GM15510 (cell line): Measurements from ENCODE around the gene SCN2A.

Experiments
- POLR2A ChIP-seq: IDR thresholded peaks from 3 replicates; pipeline ENCODE4 v1.6.1; 2011; ENCODE audit warnings: borderline replicate concordance; ENCODE audit not compliant: insufficient read length; ENCODE audit errors: extremely low read depth

The SCN2A gene

DNA sequence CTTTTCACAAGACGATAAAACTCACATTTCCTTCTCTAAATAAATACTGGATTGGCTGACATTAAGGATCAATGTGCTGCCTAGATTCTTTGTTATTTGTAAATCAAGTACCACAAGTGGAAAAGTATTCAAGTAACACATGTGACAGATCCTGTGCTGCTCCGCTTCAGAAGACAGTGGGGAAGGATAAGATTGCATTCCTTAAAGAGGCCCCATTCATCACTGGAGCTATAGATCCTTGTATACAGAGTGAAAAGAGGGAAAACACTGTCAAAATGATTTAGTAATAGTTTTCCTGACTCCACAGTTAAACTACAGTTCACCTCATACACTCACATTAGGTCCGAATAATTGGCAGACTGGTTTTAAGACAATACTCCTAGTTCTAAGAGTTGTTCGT is 122.3 kb downstream of the SCN2A start:
- no peak for TF ChIP-seq POLR2A

GRCh38 chr2:165369131-165369897 is 130.1 kb downstream of the SCN2A start:
- no peak for TF ChIP-seq POLR2A

- no peak for TF ChIP-seq POLR2A
Observed at GRCh38 chr2:165369898-165370296, 130.7 kb downstream of the SCN2A start.

DNA sequence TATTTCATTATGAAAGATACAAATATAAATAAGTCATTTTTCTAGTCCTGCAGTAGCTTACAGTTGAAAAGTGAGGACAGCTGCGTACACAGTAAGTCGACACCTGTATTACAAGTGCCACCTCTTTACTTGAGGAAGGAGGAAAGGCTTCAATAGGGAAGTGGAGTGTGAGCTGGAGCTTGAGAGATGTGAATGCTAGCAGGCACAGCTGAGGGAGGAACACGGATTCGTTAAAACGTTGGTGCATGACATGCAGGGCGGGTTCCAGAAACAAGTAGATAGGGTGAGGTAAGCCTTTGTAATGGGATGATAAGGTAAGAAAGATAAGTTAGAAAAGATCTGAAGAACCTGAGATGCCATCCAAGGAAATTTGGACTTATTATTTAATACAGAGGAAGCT is 132.1 kb downstream of the SCN2A start:
- no peak for TF ChIP-seq POLR2A

- TF ChIP-seq POLR2A = no peak
Observed at GRCh38 chr2:165373278-165374010, 134.2 kb downstream of the SCN2A start.

DNA sequence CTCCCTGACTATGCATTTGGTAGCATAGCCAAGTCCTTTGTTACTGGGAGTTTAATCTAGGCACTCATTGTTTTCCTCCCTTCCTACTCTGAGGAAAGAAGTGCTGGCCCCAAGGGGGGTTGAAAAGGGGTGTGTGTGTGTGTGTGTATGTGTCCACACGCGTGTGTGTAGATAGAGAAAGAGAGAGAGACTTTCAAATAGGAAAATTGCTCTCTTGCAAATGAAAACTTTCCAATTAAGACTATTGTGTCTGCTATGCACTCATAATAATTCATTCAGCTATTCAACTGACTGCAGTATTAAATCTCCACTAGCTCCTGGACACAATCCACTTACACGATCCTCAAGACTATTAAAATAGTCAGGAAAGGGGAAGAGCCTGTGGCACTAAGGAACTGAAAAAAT is 137.4 kb downstream of the SCN2A start:
- no peak for TF ChIP-seq POLR2A

- TF ChIP-seq POLR2A = no peak
Observed at GRCh38 chr2:165382362-165382761, 143.1 kb downstream of the SCN2A start.

DNA sequence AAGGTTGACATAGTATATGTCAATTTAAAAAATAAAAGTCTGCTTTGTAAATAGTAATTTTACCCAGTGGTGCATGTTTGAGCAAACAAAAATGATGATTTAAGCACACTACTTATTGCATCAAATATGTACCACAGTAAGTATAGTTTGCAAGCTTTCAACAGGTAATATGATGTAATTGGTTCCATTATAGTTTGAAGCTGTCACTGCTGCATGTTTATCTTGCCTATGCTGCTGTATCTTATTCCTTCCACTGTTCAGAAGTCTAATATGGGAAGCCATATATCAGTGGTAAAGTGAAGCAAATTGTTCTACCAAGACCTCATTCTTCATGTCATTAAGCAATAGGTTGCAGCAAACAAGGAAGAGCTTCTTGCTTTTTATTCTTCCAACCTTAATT is 151.7 kb downstream of the SCN2A start:
- TF ChIP-seq POLR2A = no peak

DNA sequence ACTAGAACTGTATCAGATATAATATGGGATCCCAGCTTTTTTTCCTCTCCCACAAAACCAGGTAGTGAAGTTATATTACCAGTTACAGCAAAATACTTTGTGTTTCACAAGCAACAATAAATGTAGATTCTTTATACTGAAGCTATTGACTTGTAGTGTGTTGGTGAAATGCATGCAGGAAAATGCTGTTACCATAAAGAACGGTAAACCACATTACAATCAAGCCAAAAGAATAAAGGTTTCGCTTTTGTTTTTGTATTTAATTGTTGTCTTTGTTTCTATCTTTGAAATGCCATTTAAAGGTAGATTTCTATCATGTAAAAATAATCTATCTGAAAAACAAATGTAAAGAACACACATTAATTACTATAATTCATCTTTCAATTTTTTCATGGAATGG is 152.6 kb downstream of the SCN2A start:
- TF ChIP-seq POLR2A = no peak

DNA sequence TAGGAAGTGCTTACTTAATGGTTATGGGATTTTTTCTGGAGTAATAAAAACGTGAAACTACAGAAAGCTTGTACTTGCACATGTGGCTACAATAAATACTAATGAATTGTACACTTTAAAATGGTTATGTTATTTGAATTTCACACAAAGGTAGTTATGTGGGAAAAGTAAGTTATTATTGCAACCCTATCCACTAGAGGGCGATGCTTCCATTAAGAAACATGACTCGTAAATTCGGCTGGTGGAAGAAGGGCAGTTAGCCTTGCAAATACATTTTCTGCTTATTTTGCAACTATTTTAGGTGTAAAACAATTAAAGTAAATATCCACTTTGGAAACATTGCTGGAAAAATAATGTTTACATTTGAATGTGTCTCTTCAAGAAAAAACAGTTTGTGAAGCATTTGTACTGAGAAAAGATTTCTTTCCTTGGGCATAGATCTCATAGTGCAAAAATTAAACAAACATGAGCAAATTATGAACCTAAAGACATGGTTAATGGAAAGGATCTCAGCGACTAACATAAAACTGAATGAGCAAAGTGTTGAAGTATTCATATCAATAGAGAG is 162.2 kb downstream of the SCN2A start:
- TF ChIP-seq POLR2A = no peak

DNA sequence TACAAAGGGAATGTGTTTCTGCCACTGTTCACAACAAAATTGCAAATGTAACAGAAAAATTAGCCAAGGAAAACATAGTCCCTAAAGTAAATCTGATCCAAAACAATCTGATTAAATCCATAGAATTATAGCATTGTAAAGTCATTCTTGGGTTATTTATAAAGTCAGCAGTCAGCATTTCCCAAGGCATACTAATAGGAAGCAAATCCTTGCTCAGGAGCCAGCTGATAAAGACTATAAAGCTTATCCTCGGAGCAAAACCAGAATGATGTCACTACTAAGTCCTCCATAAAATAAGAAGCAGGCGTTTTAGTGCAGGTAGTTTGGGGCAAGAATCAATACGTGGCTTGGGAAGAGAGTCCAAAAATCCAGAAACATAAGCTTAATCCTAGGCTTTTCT is 162.9 kb downstream of the SCN2A start:
- TF ChIP-seq POLR2A = no peak

- no peak for TF ChIP-seq POLR2A
Observed at GRCh38 chr2:165406173-165406572, 167.0 kb downstream of the SCN2A start.

DNA sequence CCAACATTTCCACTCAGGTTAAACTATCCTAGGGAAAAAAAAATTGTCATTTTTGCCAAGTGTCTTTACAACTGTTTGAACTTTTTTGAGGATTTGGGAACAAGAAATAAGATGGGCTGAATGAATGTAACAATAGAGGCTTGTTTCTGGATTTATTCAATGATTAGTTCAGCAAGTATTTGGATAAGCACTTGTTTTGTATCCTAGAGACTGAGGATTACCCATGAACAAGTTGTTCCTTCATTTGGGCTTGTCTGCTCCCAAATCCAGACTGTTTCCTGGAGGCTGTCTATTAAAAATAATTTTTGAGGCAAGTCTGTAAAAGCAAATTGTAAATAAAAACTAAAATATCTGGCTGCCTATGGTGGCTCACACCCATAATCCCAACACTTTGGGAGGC is 168.3 kb downstream of the SCN2A start:
- TF ChIP-seq POLR2A = no peak

DNA sequence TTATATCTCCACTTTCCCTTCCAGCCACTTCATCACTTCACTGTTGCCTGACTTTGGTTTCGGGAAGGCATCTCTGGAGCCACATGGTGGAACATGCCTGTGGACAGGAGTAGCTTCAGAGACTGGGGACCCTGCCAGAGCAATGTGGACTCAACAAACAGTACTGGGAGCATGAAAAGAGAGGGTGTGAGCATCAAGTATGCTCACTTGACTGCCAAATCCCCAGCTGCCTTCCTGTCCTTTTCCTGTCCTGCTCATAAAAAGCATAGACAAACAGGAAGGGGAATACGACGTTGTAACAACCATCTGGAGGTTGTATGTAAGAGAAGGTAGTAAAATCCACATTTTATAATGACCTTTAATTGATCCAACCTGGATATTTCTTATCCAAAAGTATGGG is 169.0 kb downstream of the SCN2A start:
- TF ChIP-seq POLR2A = no peak

DNA sequence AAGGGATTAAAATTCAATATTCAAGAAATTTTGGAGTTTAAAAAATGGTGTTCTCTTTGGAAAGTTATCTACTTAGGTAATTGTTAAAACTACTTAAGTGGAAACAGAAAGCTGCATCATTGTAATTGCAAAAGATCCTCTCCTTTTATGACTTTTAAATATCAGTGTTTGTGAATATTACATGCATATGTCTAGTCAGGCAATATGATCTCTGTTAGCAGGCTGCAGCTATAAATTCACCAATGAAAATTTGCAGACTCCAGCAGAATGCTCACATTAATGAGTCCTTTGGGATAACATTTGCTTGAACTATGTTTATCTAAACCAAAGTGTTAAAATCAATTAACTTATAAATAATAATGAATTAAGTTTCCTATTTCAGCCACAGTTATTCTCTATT is 171.1 kb downstream of the SCN2A start:
- no peak for TF ChIP-seq POLR2A

DNA sequence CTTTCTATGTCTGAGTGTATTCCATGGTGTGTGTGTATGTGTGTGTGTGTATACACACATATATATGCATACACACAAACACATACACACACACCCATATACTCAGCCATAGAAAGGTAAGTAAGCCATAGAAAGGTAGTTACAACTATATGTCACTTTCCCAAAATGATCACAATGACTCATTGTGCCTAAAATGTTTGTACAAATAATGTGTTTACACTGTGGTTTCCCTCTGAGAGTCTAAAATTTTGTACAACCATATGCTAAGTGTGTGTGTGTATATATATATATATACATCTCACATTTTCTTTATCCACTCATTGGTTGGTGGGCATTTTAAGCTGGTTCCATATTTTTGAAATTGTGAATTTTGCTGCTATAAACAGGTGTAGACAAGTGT is 175.0 kb downstream of the SCN2A start:
- no peak for TF ChIP-seq POLR2A

- TF ChIP-seq POLR2A = no peak
Observed at GRCh38 chr2:165417009-165417408, 177.8 kb downstream of the SCN2A start.

DNA sequence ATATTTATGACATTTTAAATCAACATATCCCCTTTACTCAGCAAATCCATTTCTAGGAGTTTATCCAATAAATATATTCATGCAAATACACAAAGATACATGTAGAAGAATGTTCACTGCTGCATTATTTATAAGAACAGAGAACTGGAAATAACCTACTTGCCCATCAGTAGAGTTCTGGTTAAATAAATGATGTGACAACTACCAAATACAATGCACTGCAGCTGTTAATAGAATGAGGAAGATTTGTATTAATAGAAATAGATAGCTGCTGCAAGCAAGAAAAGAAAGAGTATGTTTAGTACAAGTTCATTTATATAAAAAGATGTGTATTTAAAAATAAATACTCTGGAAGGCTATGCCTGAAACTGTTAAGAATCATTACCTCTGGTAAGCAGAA is 181.0 kb downstream of the SCN2A start:
- no peak for TF ChIP-seq POLR2A
